ENCODE results near the gene C1QTNF1.

Gene C1QTNF1

GRCh38 chr17:79078476-79079190 lies 54.7 kb downstream of the C1QTNF1 start:
- no peak for DNase-seq (ENCODE audit: low read depth in 2 of 2, low spot score in 1 of 2)

- no peak for DNase-seq (ENCODE audit: low read depth in 2 of 2, low spot score in 1 of 2)
Observed at GRCh38 chr17:79079421-79080200, 55.6 kb downstream of the C1QTNF1 start.

GRCh38 chr17:79080349-79080748 lies 56.4 kb downstream of the C1QTNF1 start:
- no peak for DNase-seq (ENCODE audit: low read depth in 2 of 2, low spot score in 1 of 2)

- no peak for DNase-seq (ENCODE audit: low read depth in 2 of 2, low spot score in 1 of 2)
Observed at GRCh38 chr17:79080761-79081290, 56.9 kb downstream of the C1QTNF1 start.

- no peak for DNase-seq (ENCODE audit: low read depth in 2 of 2, low spot score in 1 of 2)
Observed at GRCh38 chr17:79081571-79082276, 57.8 kb downstream of the C1QTNF1 start.

- DNase-seq (ENCODE audit: low read depth in 2 of 2, low spot score in 1 of 2): no peak
Observed at GRCh38 chr17:79082311-79083190, 58.6 kb downstream of the C1QTNF1 start.

- DNase-seq (ENCODE audit: low read depth in 2 of 2, low spot score in 1 of 2): no peak
Observed at GRCh38 chr17:79083191-79083971, 59.4 kb downstream of the C1QTNF1 start.

- DNase-seq (ENCODE audit: low read depth in 2 of 2, low spot score in 1 of 2): no peak
Observed at GRCh38 chr17:79084291-79085153, 60.6 kb downstream of the C1QTNF1 start.

GRCh38 chr17:79085154-79085920 lies 61.4 kb downstream of the C1QTNF1 start:
- no peak for DNase-seq (ENCODE audit: low read depth in 2 of 2, low spot score in 1 of 2)

GRCh38 chr17:79085921-79086551 lies 62.1 kb downstream of the C1QTNF1 start:
- no peak for DNase-seq (ENCODE audit: low read depth in 2 of 2, low spot score in 1 of 2)

- DNase-seq (ENCODE audit: low read depth in 2 of 2, low spot score in 1 of 2): no peak
Observed at GRCh38 chr17:79086609-79087427, 62.8 kb downstream of the C1QTNF1 start.

- peak in 1 of 2 donors; percentile 62 for DNase-seq (ENCODE audit: low read depth in 2 of 2, low spot score in 1 of 2)
Observed at GRCh38 chr17:79087428-79088143, 63.6 kb downstream of the C1QTNF1 start.

- DNase-seq (ENCODE audit: low read depth in 2 of 2, low spot score in 1 of 2): no peak
Observed at GRCh38 chr17:79088247-79088996, 64.5 kb downstream of the C1QTNF1 start.

- no peak for DNase-seq (ENCODE audit: low read depth in 2 of 2, low spot score in 1 of 2)
Observed at GRCh38 chr17:79088997-79089328, 65.0 kb downstream of the C1QTNF1 start.

- no peak for DNase-seq (ENCODE audit: low read depth in 2 of 2, low spot score in 1 of 2)
Observed at GRCh38 chr17:79089720-79090442, 65.9 kb downstream of the C1QTNF1 start.
